ENCODE results near the gene AUTS2. TPM values are rescaled to one million over a fixed set of nuclear protein-coding genes. Genes with fewer than 3 reads are reported as not detected.

Gene AUTS2
- polyA plus RNA-seq, 1 donor (not counting 4 experiments of a cell fraction or from before 2014, with no cell fraction given): 4.7 TPM

DNA sequence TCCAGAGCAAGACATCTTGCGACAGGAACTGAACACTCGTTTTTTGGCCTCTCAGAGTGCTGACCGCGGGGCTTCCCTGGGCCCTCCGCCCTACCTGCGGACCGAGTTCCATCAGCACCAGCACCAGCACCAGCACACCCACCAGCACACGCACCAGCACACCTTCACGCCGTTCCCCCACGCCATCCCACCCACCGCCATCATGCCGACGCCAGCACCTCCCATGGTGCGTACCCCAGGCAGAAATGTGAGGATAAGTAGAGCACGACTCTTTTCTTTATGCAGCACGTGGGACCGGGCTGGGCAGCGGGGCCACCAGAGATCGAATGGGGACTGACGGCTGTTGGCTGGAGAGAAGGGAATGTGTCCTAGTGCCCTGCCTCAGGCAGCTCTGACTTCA, 1167.8 kb downstream of the AUTS2 start:
- dilution Hi-C loops (cut with MboI; ENCODE audit: extremely low pct_ligation_motif_present, low sequenced_read_pairs): no loop called here
- H3K36me3 ChIP-seq (ENCODE audit: control insufficient read depth in 2 of 2, extremely low read depth in 1 of 2, insufficient read depth in 2 of 2, low read length in 2 of 2): peaks cover 11 to 12% of the 10 kb centered on the region in 2 experiments
- H3K9ac ChIP-seq (ENCODE audit: control insufficient read depth, extremely low read depth, insufficient read depth, low read length): no peak overlapping the region
- H3K4me2 ChIP-seq (ENCODE audit: control insufficient read depth, extremely low read depth, insufficient read depth, low read depth, low read length): no peak overlapping the region
- TF ChIP-seq CTCF (optimal IDR thresholded peaks at IDR 0.05 in 1 of 3, IDR thresholded peaks at IDR 0.05 in 1 of 3, conservative IDR thresholded peaks at IDR 0.05 in 1 of 3; ENCODE audit: extremely low read depth in 1 of 3, insufficient read depth in 2 of 3, low read length in 3 of 3) (no peak), EZH2 (IDR thresholded peaks at IDR 0.05; ENCODE audit: low read length) (no peak)
- H3K9me1 ChIP-seq (ENCODE audit: control insufficient read depth, extremely low read depth, insufficient read depth, low read length): no peaks in the 10 kb centered on the region
- H3K79me2 ChIP-seq (ENCODE audit: control insufficient read depth, insufficient read depth, low read length): peaks cover 2% of the 10 kb centered on the region
- H3K9me3 ChIP-seq (ENCODE audit: control insufficient read depth, low read depth, low read length): no peaks in the 10 kb centered on the region
- no peak overlapping the region for H2AFZ ChIP-seq (ENCODE audit: control insufficient read depth, low read length)
- H3K4me1 ChIP-seq (ENCODE audit: control insufficient read depth, extremely low read depth, insufficient read depth, low read length): no peaks in the 10 kb centered on the region
- FAIRE-seq (no peak), DNase-seq (ENCODE audit: low read depth, low spot score) (no peak)
- H3K4me3 ChIP-seq (ENCODE audit: control insufficient read depth in 2 of 3, extremely low read depth in 1 of 3, insufficient read depth in 2 of 3, low read depth in 1 of 3, low read length in 3 of 3): no peak overlapping the region
- no peak overlapping the region for H3K27ac ChIP-seq (ENCODE audit: control insufficient read depth, insufficient read depth, low read length)
- H3K27me3 ChIP-seq (ENCODE audit: control insufficient read depth, extremely low read depth, insufficient read depth, low read length): no peaks in the 10 kb centered on the region
- H4K20me1 ChIP-seq (ENCODE audit: control insufficient read depth, extremely low read depth, insufficient read depth, low read length): no peaks in the 10 kb centered on the region

DNA sequence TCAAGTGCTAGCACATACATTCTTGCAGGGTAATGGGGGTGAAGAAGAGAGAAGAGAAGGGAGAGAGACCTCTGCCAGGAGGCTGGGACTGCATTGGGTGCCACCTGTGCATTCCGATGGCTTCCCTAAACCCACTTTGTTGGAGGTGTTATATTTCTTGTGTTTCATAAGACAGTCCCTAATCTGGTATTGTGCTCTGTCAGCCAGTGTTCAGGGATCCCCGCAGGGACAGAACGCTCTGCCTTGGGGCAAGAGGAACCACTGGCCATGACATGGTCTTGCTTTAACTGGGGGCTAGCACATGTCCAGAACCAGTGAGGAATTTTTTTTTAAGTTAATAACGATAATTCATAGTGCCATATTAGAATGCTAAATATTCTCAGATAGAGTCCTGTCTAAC, 1168.4 kb downstream of the AUTS2 start:
- peaks cover 11 to 17% of the 10 kb centered on the region in 2 experiments for H3K36me3 ChIP-seq (ENCODE audit: control insufficient read depth in 2 of 2, extremely low read depth in 1 of 2, insufficient read depth in 2 of 2, low read length in 2 of 2)

More for the DNA sequence above, 1168.4 kb downstream of the AUTS2 start:
- DNase-seq (ENCODE audit: low read depth, low spot score) (no peak), FAIRE-seq (no peak)
- Histone ChIP-seq H3K9me3 (ENCODE audit: control insufficient read depth, low read depth, low read length) (no peaks in the 10 kb centered on the region), H3K27ac (ENCODE audit: control insufficient read depth, insufficient read depth, low read length) (no peak overlapping the region), H3K4me3 (ENCODE audit: control insufficient read depth in 2 of 3, extremely low read depth in 1 of 3, insufficient read depth in 2 of 3, low read depth in 1 of 3, low read length in 3 of 3) (no peak overlapping the region), H3K4me1 (ENCODE audit: control insufficient read depth, extremely low read depth, insufficient read depth, low read length) (no peaks in the 10 kb centered on the region), H2AFZ (ENCODE audit: control insufficient read depth, low read length) (no peak overlapping the region), H4K20me1 (ENCODE audit: control insufficient read depth, extremely low read depth, insufficient read depth, low read length) (no peaks in the 10 kb centered on the region), H3K9ac (ENCODE audit: control insufficient read depth, extremely low read depth, insufficient read depth, low read length) (no peak overlapping the region), H3K79me2 (ENCODE audit: control insufficient read depth, insufficient read depth, low read length) (no peaks in the 10 kb centered on the region), H3K27me3 (ENCODE audit: control insufficient read depth, extremely low read depth, insufficient read depth, low read length) (no peaks in the 10 kb centered on the region), H3K9me1 (ENCODE audit: control insufficient read depth, extremely low read depth, insufficient read depth, low read length) (no peaks in the 10 kb centered on the region), H3K4me2 (ENCODE audit: control insufficient read depth, extremely low read depth, insufficient read depth, low read depth, low read length) (no peak overlapping the region)
- TF ChIP-seq CTCF (optimal IDR thresholded peaks at IDR 0.05 in 1 of 3, IDR thresholded peaks at IDR 0.05 in 1 of 3, conservative IDR thresholded peaks at IDR 0.05 in 1 of 3; ENCODE audit: extremely low read depth in 1 of 3, insufficient read depth in 2 of 3, low read length in 3 of 3) (no peak), EZH2 (IDR thresholded peaks at IDR 0.05; ENCODE audit: low read length) (no peak)
- dilution Hi-C loops (cut with MboI; ENCODE audit: extremely low pct_ligation_motif_present, low sequenced_read_pairs): no loop called here
